ENCODE results near the gene PIK3R4.

DNA sequence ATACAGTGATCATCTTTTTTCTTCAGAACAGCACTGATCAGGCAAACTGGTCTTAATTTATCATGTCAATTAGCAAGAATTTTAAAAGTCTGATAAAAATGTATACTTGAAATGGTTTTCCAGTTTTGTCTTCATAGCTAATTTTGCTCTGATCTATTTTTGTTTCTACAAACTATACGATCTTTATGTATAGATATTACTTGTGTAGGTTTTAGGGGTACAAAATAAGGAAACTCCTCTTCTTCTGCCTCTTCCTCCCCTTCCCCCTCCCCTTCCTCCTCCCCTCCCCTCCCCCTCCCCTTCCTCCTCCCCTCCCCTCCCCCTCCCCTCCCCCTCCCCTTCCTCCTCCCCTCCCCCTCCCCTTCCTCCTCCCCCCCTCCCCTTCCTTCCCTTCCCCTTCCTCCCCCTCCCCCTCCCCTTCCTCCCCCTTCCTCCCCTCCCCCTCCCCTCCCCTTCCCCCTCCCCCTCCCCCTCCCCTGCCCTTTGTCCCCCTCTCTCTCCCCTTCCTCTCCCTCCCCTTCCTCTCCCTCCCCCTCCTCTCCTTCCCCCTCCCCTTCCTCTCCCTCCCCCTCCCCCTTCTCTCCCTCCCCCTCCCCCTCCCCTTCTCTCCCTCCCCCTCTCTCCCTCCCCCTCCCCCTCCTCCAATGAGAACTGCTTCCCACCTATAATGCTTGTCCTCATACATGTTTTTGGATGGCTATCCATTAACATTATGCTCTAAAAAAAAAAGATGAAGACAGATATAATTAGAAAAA is 110.0 kb downstream of the PIK3R4 start:
- TF ChIP-seq, protein P1, sequence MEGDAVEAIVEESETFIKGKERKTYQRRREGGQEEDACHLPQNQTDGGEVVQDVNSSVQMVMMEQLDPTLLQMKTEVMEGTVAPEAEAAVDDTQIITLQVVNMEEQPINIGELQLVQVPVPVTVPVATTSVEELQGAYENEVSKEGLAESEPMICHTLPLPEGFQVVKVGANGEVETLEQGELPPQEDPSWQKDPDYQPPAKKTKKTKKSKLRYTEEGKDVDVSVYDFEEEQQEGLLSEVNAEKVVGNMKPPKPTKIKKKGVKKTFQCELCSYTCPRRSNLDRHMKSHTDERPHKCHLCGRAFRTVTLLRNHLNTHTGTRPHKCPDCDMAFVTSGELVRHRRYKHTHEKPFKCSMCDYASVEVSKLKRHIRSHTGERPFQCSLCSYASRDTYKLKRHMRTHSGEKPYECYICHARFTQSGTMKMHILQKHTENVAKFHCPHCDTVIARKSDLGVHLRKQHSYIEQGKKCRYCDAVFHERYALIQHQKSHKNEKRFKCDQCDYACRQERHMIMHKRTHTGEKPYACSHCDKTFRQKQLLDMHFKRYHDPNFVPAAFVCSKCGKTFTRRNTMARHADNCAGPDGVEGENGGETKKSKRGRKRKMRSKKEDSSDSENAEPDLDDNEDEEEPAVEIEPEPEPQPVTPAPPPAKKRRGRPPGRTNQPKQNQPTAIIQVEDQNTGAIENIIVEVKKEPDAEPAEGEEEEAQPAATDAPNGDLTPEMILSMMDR (IDR thresholded peaks at IDR 0.05; ENCODE audit: low read depth, low read length, missing input control) = no peak
- TF ChIP-seq RAD21 (IDR thresholded peaks at IDR 0.05) = no peak
- no peak for TF ChIP-seq NR2F2 (IDR thresholded peaks at IDR 0.05)
- TF ChIP-seq, protein P2, sequence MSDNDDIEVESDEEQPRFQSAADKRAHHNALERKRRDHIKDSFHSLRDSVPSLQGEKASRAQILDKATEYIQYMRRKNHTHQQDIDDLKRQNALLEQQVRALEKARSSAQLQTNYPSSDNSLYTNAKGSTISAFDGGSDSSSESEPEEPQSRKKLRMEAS (IDR thresholded peaks at IDR 0.05) = no peak
- TF ChIP-seq JUND (IDR thresholded peaks at IDR 0.05) = no peak
- no peak for TF ChIP-seq EGR1 (IDR thresholded peaks at IDR 0.05; ENCODE audit: low read depth in 2 of 2)
- TF ChIP-seq GABPA (IDR thresholded peaks at IDR 0.05 in 1 of 2, conservative IDR thresholded peaks at IDR 0.05 in 1 of 2) = no peak
- TF ChIP-seq FOXA1 (IDR thresholded peaks at IDR 0.05) = no peak
- TF ChIP-seq, protein P3, sequence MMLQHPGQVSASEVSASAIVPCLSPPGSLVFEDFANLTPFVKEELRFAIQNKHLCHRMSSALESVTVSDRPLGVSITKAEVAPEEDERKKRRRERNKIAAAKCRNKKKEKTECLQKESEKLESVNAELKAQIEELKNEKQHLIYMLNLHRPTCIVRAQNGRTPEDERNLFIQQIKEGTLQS (IDR thresholded peaks at IDR 0.05) = no peak
- TF ChIP-seq, protein P4, sequence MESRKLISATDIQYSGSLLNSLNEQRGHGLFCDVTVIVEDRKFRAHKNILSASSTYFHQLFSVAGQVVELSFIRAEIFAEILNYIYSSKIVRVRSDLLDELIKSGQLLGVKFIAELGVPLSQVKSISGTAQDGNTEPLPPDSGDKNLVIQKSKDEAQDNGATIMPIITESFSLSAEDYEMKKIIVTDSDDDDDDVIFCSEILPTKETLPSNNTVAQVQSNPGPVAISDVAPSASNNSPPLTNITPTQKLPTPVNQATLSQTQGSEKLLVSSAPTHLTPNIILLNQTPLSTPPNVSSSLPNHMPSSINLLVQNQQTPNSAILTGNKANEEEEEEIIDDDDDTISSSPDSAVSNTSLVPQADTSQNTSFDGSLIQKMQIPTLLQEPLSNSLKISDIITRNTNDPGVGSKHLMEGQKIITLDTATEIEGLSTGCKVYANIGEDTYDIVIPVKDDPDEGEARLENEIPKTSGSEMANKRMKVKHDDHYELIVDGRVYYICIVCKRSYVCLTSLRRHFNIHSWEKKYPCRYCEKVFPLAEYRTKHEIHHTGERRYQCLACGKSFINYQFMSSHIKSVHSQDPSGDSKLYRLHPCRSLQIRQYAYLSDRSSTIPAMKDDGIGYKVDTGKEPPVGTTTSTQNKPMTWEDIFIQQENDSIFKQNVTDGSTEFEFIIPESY (IDR thresholded peaks at IDR 0.05) = no peak
- TF ChIP-seq YY1 (IDR thresholded peaks at IDR 0.05) = no peak
- TF ChIP-seq, protein P5, sequence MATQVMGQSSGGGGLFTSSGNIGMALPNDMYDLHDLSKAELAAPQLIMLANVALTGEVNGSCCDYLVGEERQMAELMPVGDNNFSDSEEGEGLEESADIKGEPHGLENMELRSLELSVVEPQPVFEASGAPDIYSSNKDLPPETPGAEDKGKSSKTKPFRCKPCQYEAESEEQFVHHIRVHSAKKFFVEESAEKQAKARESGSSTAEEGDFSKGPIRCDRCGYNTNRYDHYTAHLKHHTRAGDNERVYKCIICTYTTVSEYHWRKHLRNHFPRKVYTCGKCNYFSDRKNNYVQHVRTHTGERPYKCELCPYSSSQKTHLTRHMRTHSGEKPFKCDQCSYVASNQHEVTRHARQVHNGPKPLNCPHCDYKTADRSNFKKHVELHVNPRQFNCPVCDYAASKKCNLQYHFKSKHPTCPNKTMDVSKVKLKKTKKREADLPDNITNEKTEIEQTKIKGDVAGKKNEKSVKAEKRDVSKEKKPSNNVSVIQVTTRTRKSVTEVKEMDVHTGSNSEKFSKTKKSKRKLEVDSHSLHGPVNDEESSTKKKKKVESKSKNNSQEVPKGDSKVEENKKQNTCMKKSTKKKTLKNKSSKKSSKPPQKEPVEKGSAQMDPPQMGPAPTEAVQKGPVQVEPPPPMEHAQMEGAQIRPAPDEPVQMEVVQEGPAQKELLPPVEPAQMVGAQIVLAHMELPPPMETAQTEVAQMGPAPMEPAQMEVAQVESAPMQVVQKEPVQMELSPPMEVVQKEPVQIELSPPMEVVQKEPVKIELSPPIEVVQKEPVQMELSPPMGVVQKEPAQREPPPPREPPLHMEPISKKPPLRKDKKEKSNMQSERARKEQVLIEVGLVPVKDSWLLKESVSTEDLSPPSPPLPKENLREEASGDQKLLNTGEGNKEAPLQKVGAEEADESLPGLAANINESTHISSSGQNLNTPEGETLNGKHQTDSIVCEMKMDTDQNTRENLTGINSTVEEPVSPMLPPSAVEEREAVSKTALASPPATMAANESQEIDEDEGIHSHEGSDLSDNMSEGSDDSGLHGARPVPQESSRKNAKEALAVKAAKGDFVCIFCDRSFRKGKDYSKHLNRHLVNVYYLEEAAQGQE (IDR thresholded peaks at IDR 0.05) = no peak
- no peak for TF ChIP-seq RXRA (IDR thresholded peaks at IDR 0.05)
- TF ChIP-seq TAF1 (conservative IDR thresholded peaks at IDR 0.05) = no peak
